ENCODE data around the gene ARHGAP20.

Gene ARHGAP20

GRCh38 chr11:110711776-110712658 is at the start of gene ARHGAP20:
Gene ARHGAP20, minus strand, starts transcription at chr11:110712437. Its CDS starts 206 bp downstream, at chr11:110712231.
- peak; percentile 15 for DNase-seq

GRCh38 chr11:110761991-110762390 is 49.8 kb upstream of the ARHGAP20 start:
- no peak for DNase-seq

GRCh38 chr11:110761131-110761530 is 48.9 kb upstream of the ARHGAP20 start:
- DNase-seq = no peak

- no peak for DNase-seq
These were observed 47.7 kb upstream of the ARHGAP20 start for GRCh38 chr11:110759972-110760381.

GRCh38 chr11:110757962-110758755 is 45.9 kb upstream of the ARHGAP20 start:
- DNase-seq = no peak

- no peak for DNase-seq
These were observed 44.8 kb upstream of the ARHGAP20 start for GRCh38 chr11:110757066-110757465.

GRCh38 chr11:110755941-110756340 is 43.7 kb upstream of the ARHGAP20 start:
- no peak for DNase-seq

- DNase-seq = no peak
These were observed 40.7 kb upstream of the ARHGAP20 start for GRCh38 chr11:110752890-110753289.

GRCh38 chr11:110750100-110750499 is 37.9 kb upstream of the ARHGAP20 start:
- DNase-seq = no peak

- DNase-seq = no peak
These were observed 35.3 kb upstream of the ARHGAP20 start for GRCh38 chr11:110747531-110747930.

- no peak for DNase-seq
These were observed 26.4 kb upstream of the ARHGAP20 start for GRCh38 chr11:110738641-110739040.

GRCh38 chr11:110737593-110737992 is 25.4 kb upstream of the ARHGAP20 start:
- no peak for DNase-seq

- no peak for DNase-seq
These were observed 23.9 kb upstream of the ARHGAP20 start for GRCh38 chr11:110736171-110736553.

GRCh38 chr11:110735455-110736170 is 23.4 kb upstream of the ARHGAP20 start:
- no peak for DNase-seq

- no peak for DNase-seq
These were observed 22.6 kb upstream of the ARHGAP20 start for GRCh38 chr11:110734790-110735189.

GRCh38 chr11:110730773-110731172 is 18.5 kb upstream of the ARHGAP20 start:
- DNase-seq = no peak

- DNase-seq = no peak
These were observed 16.6 kb upstream of the ARHGAP20 start for GRCh38 chr11:110728883-110729282.

GRCh38 chr11:110728476-110728875 is 16.2 kb upstream of the ARHGAP20 start:
- DNase-seq = no peak

- no peak for DNase-seq
These were observed 12.1 kb upstream of the ARHGAP20 start for GRCh38 chr11:110724358-110724757.

- DNase-seq = no peak
These were observed 8.4 kb upstream of the ARHGAP20 start for GRCh38 chr11:110720431-110721275.

GRCh38 chr11:110716361-110716760 is 4.1 kb upstream of the ARHGAP20 start:
- no peak for DNase-seq

- DNase-seq = no peak
These were observed 3.3 kb upstream of the ARHGAP20 start for GRCh38 chr11:110715541-110715940.
